HS-27A (cell line): ENCODE measurements around the gene ADH5.
"Not testable (repeated sequence)": the region's sequence is repeated elsewhere in the genome, so short reads cannot be mapped to it uniquely, and the experiment has no call there.

ENCODE experiments used
- DNase-seq: peaks from one replicate; pipeline ENCODE4 v3.0.0-alpha.2; 2012; ENCODE audit warnings: low read depth, missing footprints

The ADH5 gene

DNA sequence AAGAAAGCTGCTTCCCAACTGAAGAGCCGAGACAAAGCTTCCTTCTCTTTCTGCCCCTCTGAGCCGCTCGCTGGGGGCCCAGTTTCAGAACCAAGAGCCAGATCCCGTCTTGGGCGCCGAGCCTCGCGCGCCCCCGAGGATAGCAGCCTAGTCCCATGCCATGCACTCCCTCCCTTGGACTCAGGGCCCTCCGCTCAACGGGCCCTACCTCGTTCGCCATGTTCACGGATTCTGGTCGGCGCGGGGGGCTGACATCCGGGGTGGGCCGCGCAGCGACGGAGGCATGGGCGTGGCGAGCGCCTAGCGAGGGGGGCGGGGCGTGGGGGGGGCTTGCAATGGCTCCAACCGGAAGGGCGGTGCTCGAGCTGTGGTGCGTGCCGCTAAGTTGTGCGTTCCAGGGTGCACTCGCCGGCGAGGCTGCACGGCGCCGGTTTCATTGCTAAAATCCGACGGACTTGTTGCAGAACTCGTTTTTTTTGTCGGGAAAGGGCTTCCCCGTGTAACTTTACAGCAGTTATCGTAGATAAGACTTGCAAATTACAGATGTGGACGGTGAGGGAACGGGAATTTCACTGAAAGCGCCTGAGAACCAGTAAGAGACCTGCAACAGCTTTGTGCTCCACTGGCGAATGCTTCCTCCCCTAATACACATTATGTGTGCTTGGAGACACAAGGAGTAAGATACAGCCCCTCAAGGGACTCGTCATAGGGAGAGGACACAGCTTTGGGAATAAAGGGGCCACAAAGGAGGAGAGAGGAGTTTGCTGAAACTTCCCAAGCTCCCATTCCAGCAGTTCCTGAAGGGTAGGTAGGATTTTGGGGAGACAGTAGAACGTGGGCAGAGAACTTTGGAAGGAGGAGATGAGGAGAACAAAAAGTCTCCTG, at the start of gene ADH5:
TSS of gene ADH5 (minus strand) at position 308 of the 885 bp plus-strand sequence. CDS start at position 220, 88 bp downstream.
- DNase-seq, result peak; percentile 26

DNA sequence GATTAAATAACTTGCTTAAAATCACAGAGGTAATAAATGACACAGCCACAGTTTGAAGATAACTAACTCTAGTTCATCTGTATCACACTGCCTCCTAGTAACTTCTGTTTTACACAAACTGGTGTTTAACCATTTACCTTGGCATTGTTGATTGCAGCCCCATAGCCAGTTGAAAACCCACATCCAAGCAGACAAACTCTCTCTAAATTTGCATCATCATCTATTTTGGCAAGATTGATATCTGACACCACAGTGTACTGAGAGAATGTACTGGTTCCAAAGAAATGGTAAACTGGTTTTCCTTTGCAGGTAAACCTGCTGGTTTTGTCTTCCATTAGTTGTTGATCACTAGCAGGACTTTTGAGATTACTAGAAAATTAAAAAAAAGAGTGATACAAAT, 47.7 kb upstream of the ADH5 start:
- DNase-seq, result no peak

DNA sequence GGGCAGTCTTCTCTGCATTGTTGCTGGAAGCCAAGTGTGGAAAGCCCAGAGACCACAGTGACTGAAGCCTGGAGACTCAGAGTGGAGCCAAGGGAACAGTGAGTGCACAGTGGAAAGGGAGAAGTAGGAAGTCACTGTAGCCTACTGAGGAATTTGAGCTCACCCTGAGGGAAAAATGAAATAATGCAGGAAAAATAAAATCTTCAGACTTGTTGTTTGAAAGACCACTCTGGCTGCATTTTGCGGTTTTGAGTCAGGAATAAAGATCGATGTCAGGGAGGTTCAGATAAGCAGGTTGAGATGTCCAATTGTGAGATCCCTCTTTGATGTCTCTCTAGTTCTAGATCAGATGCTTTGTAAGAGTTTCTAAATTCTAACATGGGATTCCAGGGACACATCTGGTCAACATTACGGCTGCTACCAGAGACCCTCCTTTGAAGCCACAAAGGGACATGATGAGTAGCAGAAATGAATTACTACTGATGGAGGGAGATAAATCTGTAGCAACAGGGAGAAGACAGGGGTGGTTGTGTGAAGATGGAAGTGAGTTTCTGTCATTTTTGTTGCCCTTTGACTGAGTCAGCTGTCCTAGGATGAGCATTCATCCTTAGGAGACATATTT, 47.1 kb upstream of the ADH5 start:
- DNase-seq, result no peak

DNA sequence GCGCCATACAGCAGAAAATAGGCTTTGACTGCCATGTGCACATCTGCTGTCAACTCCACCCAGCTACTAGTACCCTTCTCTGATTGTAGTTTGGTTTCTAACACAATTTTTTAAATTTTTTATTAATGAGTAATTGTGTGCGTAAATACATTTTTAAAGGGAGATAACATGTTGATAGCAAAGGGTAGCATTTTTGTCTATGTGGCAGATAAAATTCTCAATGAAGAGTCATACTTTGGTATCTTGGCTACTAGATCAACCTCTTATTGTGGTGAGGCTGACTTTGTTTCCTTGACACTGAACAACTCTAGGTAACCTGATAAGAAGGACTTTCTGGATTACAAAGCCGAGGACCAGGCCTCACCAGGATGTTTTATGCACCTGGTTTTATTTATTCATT, 46.0 kb upstream of the ADH5 start:
- DNase-seq, result peak; percentile 27

DNA sequence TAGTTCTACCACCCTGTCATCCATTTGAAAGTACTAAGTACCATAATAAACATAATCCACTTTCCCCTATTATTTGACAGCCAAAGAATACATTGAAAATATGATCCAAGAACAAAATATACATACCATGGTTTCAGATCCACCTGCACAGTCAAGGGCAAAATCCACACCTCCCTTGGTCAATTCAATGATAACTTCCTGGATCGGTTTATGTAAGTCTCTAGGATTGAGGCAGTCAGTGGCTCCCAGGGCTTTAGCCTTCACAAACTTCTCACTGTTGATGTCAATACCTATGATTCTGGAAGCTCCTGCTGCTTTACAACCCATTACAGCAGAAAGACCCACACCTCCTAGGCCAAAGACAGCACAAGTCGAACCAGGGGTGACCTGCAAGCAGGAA, 42.8 kb upstream of the ADH5 start:
- DNase-seq, result no peak

DNA sequence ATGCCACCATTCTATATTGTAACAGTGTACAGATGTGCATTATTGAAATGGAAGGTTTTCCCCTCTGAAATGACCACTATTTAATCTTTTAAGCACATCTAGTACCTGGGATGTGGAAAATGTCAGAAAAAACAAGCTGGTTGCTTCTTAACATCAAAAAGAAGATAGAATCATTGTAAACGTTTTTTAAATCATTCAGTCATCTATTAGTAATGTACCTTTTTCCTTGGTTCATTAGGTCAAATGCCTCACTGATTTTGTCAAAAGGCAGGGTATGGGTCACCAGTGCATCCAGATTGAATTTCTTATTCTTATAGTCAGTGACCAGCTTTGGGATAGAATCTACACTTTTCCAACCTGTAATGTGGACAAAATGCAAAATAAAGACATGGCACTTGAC, 37.8 kb upstream of the ADH5 start:
- no peak for DNase-seq

DNA sequence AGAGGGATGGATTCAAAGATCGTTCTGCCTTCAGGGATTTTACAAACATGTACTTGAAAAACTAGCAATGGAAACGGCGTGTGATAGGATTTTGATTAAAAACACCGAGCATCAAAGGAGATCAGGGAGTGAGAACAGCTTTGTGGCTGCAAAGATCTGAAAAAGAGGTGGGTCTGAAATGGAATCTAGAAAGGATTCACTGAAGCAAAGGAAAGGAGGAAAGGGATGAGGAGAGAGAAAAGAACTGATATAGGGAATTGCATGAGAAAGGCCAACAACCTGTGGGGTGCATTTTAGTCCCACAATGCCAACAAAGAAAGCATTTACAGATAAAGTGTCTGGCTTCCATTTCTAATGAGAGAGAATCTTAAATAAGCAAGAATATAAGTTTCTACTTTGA, 32.4 kb upstream of the ADH5 start:
- no peak for DNase-seq

DNA sequence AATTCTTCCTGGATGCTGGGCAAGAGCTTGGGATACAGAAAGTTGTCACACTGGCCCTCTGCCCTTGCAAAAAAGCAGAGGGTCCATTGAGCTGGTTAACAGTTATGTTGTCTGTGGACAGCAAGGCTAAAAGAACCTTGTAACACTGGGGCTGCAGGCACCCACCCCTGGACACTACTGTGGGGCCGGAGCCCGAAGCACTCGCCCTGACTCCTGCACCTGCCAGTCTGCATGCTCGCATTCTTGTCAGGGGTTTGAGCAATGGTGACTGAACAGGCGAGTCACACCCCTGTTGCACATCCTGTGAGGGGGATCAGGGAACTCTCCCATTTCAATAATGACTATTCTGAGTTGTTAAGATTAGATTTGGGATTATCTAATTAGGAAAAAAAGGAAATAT, 31.9 kb upstream of the ADH5 start:
- DNase-seq, result no peak

DNA sequence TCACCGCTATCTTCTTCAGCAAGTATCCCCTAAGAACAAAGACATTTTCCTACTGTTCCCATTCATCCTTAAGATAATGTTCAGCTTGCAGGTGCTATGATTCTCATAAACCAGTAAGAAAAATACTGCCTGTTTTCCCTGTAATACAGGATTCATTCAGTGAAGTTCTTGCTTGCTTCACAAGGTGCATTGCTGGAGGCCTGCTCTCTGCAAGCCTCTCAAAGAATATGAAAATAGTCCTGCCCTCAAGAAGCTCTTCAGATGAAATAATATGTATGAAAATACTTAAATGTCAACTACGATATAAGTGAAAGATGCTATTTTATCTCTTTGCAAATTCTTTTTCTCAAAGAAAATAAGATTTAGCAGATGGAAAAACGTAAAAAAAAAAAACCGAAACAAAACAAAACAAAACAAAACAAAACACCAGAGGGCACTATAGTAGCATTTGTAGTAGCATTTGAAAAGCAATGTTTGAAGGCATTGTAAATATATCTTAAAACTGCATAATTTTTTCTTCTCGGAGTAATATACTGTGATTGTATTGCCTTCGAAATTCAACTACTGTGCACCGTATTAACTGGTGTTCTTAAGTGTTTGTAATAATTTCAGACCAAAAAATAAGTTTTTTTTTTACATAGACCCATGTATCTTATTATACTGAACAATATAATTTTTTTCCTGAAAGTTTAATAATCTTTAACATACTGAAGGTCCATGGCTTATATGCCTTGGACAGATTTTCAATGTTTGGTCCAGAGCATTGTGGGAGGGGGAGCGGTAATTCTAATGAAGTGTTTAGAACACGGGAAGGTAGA, 29.5 kb upstream of the ADH5 start:
- DNase-seq, result no peak

DNA sequence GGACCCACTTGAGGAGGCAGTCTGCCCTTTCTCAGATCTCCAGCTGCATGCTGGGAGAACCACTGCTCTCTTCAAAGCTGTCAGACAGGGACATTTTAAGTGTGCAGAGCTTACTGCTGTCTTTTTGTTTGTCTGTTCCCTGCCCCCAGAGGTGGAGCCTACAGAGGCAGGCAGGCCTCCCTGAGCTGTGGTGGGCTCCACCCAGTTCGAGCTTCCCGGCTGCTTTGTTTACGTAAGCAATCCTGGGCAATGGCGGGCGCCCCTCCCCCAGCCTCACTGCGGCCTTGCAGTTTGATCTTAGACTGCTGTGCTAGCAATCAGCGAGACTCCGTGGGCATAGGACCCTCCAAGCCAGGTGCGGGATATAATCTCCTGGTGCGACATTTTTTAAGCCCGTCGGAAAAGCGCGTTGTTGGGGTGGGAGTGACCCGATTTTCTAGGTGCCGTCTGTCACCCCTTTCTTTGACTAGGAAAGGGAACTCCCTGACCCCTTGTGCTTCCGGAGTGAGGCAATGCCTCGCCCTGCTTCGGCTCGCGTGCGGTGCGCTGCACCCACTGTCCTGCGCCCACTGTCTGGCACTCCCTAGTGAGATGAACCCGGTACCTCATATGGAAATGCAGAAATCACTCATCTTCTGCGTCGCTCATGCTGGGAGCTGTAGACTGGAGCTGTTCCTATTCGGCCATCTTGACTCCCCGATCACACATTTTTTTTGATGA, 28.7 kb upstream of the ADH5 start:
- not testable (repeated sequence) for DNase-seq

DNA sequence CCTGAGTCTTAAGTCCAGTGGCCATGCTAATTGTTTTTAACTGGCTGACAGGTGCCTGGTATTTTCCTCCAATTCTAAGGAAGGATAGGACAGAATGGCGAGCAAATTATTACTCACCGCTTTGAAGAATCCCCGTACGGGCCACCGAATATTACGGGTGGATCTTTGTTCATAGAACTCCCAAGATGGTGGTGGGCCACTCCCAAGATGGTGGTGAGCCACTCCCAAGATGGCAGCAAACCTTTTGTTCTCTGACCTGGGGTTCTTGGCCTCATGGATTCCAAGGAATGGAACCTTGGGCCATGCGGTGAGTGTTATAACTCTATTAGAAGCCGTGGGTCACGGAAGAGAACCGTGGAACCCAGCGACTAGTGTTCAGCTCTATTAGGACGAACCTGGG, 20.7 kb upstream of the ADH5 start:
- DNase-seq, result not testable (repeated sequence)

DNA sequence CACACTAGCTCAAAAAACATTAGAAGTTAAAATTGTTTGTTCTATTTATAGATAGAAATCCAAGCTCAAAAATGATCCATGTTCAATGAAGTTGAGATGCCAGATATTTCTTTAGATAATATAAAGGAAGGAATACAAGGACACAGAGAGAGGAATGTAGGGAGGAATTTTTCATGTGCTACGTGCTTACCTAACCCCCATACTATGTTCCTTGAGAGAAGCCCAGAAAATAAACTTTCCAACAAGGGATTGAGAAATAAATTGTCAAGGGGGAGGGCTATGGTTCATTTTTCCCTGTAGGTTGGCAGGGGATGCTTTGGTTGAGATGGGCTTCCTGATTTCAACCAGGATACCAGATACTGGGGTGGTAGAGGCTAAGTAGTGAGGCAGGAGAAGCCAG, 15.6 kb upstream of the ADH5 start:
- DNase-seq, result no peak

DNA sequence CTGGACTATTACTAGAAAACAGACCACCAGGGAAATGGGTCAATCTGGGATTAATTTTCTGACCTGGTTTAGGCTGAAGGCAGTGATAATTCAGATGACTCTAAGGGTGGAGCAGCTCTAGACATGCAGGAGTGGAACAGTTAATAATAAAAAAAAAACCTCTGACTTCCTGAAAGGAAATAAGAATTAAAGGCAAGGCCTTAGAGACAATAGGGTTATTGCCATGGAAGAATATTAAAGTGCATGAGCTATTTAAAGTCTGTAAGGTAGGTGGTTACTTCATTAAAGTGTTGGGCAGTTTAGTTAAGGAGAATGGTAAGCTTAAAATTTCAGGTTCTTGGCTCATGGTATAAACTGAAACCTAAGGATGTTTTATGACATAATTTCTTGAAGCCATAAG, 14.6 kb upstream of the ADH5 start:
- DNase-seq, result no peak

DNA sequence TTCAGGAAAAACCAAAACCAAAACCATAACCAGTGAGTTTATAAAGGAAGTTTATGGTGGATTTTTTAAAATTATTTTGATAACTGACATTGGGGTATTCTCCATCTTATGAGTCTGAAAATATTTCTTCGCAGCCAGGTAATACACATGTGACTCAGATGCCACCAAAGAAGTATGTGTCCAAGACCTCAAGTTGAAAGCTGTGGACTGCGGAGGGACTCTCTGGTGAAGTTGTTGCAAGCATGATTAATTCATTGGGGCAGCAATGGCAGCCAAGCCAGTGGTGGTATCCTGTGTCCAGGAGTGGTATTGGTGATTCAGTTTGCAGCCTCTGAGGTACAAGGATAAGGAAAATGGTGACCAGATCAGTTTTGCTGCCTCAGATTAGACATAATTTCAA, 14.0 kb upstream of the ADH5 start:
- DNase-seq, result no peak

DNA sequence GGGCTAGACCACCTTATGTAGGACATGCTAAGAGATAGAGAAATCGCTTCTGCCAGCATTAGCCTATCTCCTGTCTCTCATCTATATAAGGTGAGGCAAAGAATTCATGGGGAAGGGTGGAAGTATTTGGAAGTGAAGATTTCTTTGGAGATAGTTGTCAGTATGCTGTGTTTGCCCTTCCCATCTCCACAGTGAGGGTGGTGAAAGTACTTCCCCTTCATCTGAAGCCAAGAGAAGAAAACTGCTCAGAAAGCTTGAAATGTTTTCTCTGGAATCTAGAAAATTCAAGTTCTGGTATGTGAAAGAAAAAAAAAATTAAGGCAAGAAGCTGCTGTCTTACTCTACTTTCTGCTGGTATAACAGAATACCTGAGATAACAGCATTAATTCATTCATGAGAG, 12.3 kb upstream of the ADH5 start:
- no peak for DNase-seq

DNA sequence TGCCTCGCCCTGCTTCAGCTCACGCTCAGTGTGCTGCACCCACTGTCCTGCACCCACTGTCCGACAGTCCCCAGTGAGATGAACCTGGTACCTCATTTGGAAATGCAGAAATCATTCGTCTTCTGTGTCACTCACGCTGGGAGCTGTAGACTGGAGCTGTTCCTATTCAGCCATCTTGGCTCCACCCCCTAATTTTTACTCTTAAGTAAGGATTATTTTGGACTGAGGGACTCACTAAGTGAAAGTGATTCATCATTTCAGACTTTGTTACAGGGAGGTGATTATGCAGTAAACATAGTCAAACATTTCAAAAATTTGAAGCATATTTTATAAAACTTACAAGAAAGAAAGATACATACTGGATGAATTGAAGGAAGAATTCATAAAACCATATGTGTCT, 11.2 kb upstream of the ADH5 start:
- DNase-seq, result not testable (repeated sequence)

DNA sequence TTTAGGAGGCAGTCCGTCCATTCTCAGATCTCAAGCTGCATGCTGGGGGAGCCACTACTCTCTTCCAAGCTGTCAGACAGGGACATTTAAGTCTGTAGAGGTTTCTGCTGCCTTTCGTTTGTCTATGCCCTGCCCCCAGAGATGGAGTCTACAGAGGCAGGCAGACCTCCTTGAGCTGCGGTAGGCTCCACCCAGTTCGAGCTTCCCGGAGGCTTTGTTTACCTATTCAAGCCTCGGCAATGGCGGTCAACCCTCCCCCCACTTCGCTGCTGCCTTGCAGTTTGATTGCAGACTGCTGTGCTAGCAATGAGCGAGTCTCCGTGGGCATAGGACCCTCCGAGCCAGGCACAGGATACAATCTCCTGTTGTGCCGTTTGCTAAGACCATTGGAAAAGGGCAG, 10.7 kb upstream of the ADH5 start:
- no peak for DNase-seq

DNA sequence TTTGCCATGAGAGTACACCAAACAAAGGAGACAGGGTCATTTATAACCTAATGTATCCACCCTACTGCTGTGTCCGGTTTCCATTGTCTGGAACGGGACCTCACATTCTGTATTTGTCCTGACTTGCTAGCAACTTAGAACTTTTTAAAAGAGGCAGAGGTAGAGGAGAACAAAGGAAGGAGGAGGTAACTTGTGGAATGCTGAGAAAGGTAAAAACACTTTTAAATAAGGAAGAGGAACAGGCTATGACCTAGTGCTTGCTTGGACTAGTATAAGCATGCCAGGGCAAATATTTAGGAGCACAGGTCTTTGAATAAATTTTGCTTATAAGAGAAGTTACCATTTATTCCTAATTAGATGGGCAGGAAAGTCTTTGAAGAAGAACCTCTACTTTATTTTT, 3.3 kb upstream of the ADH5 start:
- not testable (repeated sequence) for DNase-seq

DNA sequence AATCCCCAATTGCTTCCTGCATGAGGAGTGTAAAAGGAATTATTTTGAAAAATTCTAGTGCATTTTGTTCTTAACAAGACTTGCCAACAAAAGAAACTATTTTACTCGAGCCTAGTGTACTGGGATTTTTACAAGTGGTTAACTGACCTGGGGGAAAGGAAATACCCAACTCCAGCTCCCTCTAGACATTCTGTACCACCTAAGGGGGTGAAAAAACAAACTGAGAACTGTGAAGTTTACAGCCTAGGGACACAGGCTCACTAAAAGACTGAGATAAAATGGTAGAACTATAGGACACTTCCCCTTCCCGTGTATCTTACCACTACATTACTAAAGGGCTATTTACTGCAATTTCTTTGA, 2.6 kb upstream of the ADH5 start:
- DNase-seq, result no peak

DNA sequence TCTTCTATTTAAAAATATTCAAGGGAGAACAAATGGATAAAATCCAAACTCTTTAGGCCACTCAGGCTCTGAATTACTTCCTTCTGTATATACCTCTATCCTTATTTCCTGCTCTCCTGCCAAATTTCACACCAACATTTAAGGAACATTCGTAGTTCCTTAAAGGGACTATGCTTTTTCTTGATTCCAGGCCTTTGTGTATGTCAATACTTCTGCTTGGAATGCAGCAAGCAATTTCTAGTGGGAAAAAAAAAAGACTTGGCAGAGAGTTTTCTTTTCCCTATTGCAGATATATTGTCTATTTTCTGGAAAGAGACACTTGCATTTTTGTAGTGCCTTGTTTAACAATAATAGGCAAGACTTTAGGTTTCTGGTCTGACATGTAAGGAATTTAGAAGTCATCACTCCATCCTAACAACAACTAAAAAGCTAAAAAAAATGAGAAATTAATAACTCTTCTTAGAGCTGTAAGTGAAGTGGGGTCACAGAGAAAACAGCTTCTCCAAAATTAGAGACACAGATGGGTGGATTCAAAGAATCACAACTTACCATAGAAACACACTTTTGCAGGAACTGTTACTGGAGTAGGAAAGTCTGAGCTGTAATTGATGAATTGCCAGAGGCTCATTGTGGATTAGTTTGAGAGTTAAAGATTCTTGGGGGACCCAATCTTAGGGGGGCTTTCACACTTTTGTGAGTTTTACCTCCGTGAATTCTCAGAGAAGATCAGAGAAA, 2.1 kb upstream of the ADH5 start:
- no peak for DNase-seq

DNA sequence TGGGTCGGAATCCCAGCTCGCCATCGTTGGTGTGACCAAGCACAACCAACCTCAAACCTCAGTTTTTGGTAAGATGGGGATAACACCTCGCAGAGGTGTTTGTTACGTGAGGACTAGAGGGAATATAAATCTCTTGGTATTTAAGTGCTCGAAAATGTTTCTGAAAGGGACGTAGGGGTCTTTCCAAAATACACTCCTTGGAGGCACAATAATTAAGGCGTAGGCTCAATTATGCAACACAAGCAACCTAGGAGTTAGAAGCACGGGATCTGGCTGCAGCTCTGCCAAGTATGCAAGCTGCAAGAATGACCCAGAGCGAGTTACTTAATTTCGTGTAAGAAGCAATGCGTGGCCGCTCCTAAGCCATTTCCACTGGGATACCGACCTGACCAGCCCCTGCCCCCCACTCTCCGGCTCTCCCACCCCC, 552 bp downstream of the ADH5 start:
- peak; percentile 5 for DNase-seq
